HG03521 (cell line): ENCODE measurements around the gene FTHL17.

Source experiments
- ATAC-seq: cut with Tn5 transposase; IDR thresholded peaks from one replicate; pipeline ENCODE4 v1.9.1; 2021; ENCODE audit warnings: mild to moderate bottlenecking, moderate library complexity; ENCODE audit not compliant: unreplicated experiment

FTHL17 gene

DNA sequence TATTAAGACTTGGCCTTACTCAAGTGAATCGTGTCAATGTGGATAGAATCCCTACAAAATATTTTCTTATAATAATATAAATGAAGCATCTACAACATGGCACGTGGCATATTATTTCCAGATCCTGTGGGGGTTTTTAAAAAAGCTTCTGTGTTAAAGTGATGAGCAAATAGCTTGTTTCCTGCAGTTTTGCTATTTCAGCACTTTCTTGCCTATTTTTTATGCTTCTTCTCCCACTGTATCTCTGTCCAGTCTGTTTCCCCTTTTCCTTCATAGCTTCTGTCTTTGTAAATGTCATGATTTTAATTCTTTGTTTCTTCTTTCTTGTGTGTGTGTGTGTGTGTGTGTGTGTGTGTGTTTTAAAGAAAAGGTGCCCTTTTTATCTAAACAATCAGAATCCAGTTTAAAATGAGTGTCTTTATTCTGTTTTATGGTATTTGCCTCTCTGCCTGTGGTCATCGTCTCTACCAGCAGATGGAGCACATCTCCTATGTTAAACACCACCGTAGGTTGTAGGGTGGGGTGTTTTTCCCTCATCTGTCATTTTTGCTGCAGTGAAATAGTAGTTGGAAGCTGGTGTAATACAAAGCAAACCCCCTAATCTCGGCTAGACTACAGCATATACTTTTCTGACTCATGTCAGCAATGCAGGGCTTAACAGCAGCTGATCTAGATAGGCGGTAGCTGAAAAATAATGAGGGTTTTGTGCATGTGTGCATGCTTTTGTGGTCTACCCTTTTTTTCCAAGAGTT is 33.1 kb downstream of the FTHL17 start:
- peak; percentile 67 for ATAC-seq

GRCh38 chrX:31036895-31037294 is 34.9 kb downstream of the FTHL17 start:
- no peak for ATAC-seq

GRCh38 chrX:31027351-31027750 is 44.5 kb downstream of the FTHL17 start:
- no peak for ATAC-seq

- no peak for ATAC-seq
Observed at GRCh38 chrX:31024866-31025265, 47.0 kb downstream of the FTHL17 start.

- ATAC-seq, result no peak
Observed at GRCh38 chrX:31021537-31021936, 50.3 kb downstream of the FTHL17 start.
